ENCODE results near the gene CKAP2. TPM values are rescaled to one million over a fixed set of nuclear protein-coding genes. Genes with fewer than 3 reads are reported as not detected.

The CKAP2 gene, protein sequence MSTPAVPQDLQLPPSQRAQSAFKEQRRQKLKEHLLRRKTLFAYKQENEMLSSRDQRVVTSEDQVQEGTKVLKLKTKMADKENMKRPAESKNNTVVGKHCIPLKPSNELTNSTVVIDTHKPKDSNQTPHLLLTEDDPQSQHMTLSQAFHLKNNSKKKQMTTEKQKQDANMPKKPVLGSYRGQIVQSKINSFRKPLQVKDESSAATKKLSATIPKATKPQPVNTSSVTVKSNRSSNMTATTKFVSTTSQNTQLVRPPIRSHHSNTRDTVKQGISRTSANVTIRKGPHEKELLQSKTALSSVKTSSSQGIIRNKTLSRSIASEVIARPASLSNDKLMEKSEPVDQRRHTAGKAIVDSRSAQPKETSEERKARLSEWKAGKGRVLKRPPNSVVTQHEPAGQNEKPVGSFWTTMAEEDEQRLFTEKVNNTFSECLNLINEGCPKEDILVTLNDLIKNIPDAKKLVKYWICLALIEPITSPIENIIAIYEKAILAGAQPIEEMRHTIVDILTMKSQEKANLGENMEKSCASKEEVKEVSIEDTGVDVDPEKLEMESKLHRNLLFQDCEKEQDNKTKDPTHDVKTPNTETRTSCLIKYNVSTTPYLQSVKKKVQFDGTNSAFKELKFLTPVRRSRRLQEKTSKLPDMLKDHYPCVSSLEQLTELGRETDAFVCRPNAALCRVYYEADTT
- 9.4 and 19.4 TPM in 2 replicates for total RNA-seq

DNA sequence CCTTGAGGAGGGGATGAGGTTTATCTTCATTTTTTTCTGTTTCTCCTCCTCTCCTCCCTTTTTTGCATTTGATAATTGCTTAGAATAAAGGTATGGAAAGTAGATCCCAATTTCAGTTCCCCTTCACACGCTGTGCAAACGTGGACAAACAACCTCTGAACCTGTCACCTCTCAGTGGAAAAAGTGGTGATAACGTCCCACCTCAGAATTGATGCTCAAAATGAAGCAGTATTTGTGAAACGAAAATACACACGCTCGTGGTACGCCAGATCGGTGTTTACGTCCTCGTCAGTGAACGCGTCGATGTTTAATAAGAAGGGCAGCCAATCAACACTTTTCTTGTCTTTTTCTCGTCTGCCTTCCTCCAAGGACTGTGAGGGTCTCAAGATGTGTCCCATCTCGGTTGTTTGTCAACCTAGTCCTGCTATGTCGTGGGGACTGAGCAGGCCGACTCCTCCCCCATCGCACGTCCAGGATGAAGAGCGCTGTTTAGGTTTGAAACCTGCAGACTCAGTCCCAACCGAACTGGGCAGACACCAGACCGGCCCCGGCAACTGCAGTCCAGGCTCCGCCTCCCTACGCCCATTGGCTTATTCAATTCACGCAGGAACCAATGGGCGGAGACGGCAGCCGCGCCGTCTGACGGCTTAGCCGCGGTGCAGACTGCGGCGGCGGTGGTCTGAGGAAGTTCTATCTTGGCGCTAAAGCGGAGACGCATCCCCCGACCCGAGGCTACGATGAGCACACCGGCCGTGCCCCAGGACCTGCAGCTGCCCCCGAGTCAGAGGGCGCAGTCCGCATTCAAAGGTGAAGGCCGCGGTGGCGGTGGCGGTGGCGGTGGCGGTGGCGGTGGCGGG, at the start of gene CKAP2:
TSS of gene CKAP2 (plus strand) at position 659 of the 857 bp plus-strand sequence. CDS start at position 738, 79 bp downstream.

DNA sequence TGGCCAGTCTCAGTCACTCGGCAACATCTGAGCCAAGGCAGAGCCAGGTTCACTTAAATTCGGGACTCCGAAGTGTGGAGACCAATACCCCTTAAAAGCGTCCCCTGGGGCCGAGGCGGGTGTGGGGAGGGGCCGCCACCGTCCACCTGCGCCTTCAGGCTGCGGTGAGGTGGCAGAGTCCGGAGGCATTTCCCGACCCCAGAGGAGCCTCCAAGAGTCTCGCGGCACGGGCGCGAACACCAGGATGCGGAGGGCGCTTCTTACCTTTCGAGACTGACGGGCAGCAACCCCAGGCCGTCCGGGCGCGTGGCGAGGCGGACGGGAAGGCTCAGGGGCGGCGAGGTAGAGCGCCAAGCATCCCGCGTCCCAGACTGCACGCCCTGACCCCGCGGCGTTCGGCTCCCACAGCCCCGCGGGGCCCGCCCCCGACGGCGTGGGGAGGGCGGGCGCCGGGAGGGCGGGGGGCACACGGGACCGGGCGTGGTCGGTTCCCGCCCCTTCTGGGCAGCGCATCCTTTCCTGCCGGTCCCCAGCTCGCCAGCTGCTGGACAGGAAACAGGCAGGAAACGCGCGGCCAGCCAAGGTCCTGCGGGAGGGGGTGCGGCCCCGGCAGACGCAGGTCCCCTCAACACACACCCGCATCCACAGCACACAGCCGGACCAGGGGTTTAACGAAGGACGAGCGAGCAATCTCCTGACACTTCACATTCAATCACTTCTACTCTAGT, 49.3 kb upstream of the CKAP2 start, which contains the start of gene THSD1:
TSS of gene THSD1 (minus strand) at position 406 of the 728 bp plus-strand sequence. CDS start 3,572 bp downstream, outside the sequence.

DNA sequence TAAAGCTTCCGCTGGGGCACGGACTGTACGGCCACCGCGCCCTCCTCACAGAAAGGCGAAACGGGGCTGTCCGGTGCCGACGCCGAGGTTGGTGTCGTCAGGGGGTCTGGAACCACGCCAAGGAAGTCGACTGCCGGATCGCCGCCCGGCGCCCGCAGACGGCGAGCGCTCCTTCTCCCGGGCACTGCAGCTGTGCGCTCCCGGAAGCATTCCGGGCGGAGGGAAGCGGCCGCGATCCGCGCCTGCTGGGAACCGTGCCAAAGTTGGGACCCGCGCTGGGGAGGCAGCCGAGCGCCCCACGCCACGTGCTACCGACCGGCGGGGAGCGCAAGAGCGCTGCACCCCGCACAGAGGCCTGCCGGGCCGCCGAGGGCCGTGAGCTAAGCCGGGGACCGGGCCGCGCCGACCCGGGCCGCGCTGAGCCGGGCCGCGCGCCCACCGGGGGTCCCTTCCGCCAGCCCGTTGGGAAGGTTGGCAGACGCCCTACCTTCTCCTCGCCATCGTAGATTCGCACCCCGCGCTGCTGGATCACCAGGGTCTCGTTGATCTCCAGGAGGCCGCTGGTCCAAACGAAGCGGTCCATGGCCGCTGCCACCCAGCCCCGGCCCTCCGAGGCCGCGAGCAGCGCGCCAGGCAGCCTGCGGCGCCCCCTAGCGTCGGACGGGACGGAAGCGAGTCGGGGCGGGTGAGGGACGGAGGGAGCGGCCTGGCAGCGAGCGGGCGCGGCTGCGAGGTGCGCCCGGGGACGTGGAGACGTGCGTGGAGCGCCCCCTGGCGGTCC, 5.1 kb upstream of the CKAP2 start, which contains the start of gene VPS36:
TSS of gene VPS36 (minus strand) at position 623 of the 781 bp plus-strand sequence. CDS start at position 583, 40 bp downstream.

Other genes with a start within 250 kb of the CKAP2 start
- gene THSD1, start 49.3 kb upstream of the CKAP2 start, total RNA-seq: 3.9 and 8.8 TPM in 2 replicates
- 22.2 and 26.9 TPM in 2 replicates for gene VPS36, start 4.8 kb upstream of the CKAP2 start, total RNA-seq
- gene HNRNPA1L2, start 187.0 kb downstream of the CKAP2 start, total RNA-seq: 2.2 and 3.1 TPM in 2 replicates
- gene SUGT1, start 197.4 kb downstream of the CKAP2 start, total RNA-seq: 45.1 and 50.2 TPM in 2 replicates

Data from smooth muscle cell of the pulmonary artery (primary cell).